Stimulated activated memory B cell treated with anti-CD40 and anti-IgM and Interleukin-4, amounts not matched to agents 10 μg/mL and 1 μg/mL and 100 μg/mL, for 72 hours (primary cell): Measurements from ENCODE around the gene TMEM117.
"Not testable (repeated sequence)": the region's sequence is repeated elsewhere in the genome, so short reads cannot be mapped to it uniquely, and the experiment has no call there.

Experiments
- ATAC-seq: fragments of 150-1000 bp; cut with Tn5 transposase; 2 replicates; pipeline ENCODE4 v1.10.0; 2021
- H3K27ac Mint-ChIP-seq: one replicate; pipeline ENCODE4 v1.8.0; 2022; ENCODE audit warnings: mild to moderate bottlenecking, mixed read lengths
- H3K27me3 Mint-ChIP-seq: one replicate; pipeline ENCODE4 v1.8.0; 2022; ENCODE audit warnings: mixed read lengths
- H3K36me3 Mint-ChIP-seq: one replicate; pipeline ENCODE4 v1.8.0; 2022; ENCODE audit warnings: mixed read lengths
- H3K4me1 Mint-ChIP-seq: one replicate; pipeline ENCODE4 v1.8.0; 2022; ENCODE audit warnings: mixed read lengths
- H3K4me3 Mint-ChIP-seq: one replicate; pipeline ENCODE4 v1.8.0; 2022; ENCODE audit warnings: mild to moderate bottlenecking, moderate library complexity, mixed read lengths
- H3K9me3 Mint-ChIP-seq: one replicate; pipeline ENCODE4 v1.8.0; 2022; ENCODE audit warnings: mixed read lengths

Gene TMEM117

GRCh38 chr12:43982544-43982943, 146.7 kb downstream of the TMEM117 start:
- no peaks in the 10 kb centered on the region for H3K4me1 Mint-ChIP-seq
- H3K27me3 Mint-ChIP-seq, result no peaks in the 10 kb centered on the region
- no peak overlapping the region for H3K27ac Mint-ChIP-seq
- peaks cover 11% of the 10 kb centered on the region for H3K9me3 Mint-ChIP-seq
- no peak overlapping the region for H3K4me3 Mint-ChIP-seq
- peaks cover 24% of the 10 kb centered on the region for H3K36me3 Mint-ChIP-seq
- ATAC-seq, result no peak

DNA sequence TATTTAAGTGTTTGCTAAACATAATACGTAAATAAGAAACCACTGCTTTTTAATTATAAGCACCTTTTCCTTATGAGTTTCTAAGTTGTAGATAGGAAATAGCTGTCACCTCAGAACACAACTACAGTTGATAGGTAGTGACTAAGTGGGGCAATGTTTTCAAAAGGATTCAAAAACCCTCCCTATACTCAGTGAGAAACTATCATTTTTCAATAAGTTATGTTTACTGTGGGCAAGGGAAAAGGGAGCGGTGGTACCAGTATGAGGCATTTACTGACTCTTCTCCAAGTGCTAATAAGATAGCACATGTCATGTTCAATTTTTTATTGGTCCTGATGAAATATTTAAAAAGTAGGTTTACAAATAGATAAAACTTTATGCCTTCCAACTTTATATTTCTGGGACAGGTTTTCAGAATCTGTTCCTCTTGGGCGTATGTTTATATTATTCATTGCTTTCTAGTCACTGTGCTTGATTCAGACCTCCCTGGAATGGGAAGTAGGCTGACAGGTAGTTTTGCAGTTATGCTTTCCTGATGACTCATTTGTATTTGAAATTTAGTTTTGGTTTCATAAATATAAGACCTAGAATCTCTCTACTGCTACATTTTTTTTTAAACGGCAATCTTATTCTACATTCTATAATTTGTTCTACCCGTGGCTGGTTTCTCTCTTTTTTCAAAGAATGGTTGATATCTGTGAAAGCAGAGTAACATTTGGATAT, 153.1 kb downstream of the TMEM117 start:
- no peaks in the 10 kb centered on the region for H3K9me3 Mint-ChIP-seq
- peaks cover 7% of the 10 kb centered on the region for H3K4me1 Mint-ChIP-seq
- H3K27me3 Mint-ChIP-seq, result no peaks in the 10 kb centered on the region
- no peak overlapping the region for H3K27ac Mint-ChIP-seq
- no peak for ATAC-seq
- H3K4me3 Mint-ChIP-seq, result no peak overlapping the region
- peaks cover 12% of the 10 kb centered on the region for H3K36me3 Mint-ChIP-seq

- Mint-ChIP-seq H3K4me1 (peaks cover 7% of the 10 kb centered on the region), H3K27ac (no peak overlapping the region), H3K27me3 (no peaks in the 10 kb centered on the region), H3K9me3 (peaks cover 3% of the 10 kb centered on the region), H3K4me3 (no peak overlapping the region), H3K36me3 (peaks cover 12% of the 10 kb centered on the region)
- no peak for ATAC-seq
Measured at GRCh38 chr12:43992856-43993255, 157.0 kb downstream of the TMEM117 start.

DNA sequence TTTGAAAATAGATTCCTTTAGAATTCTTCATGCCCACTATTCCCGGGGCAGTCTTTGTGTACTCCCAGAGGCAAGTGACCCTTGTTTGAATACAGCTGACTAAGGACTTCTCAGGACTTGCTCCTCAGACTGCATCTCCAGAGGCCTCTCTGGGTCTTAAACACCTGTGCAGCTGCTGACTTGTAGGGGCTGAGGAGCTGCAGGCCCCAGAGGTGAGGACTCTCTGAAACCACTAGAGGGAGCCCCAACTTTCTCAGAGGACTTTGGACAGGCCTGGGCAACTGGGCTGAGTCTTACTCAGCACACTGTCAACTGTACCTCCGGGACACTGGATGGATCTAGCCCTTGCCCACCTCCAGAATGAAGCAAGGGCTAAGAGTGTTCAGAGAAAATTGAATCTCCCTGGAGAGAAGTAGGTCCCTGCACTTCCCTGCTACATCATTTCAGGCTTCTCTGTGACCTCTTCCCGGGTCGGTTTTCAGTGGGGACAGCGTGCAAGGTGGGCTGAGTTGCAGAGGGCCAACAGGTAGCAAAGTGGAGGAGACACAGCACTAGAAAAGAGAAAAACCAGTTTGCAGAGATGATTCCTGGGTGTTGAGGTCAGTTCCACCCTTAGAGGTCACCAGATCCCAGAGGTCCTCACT, 164.6 kb downstream of the TMEM117 start:
- ATAC-seq, result peak; percentile 64
- Mint-ChIP-seq H3K4me3 (no peak overlapping the region), H3K9me3 (peaks cover 3% of the 10 kb centered on the region), H3K27me3 (no peaks in the 10 kb centered on the region), H3K36me3 (peaks cover 30% of the 10 kb centered on the region), H3K4me1 (no peaks in the 10 kb centered on the region), H3K27ac (no peak overlapping the region)

DNA sequence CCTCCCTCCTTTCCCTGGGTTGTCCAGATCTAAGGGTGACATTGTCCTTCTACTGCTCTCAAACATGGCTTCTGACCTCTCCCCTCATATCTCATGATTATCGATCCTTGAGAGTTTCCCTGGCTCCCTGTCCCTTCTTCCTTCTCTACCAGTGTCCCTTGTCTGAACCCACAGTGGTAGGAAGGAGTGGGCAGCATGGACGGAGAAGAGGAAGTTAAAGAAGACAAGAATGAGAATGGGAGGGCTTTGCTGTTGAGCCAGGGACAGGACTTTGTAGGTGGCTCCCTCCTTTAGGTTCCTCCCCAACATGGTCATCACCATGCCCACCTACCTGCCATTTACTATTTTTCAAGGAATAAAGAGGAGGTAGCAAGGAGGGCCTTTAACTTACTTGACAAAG, 166.7 kb downstream of the TMEM117 start:
- Mint-ChIP-seq H3K36me3 (peaks cover 39% of the 10 kb centered on the region), H3K4me3 (no peak overlapping the region), H3K4me1 (no peaks in the 10 kb centered on the region), H3K27ac (no peak overlapping the region), H3K9me3 (peaks cover 4% of the 10 kb centered on the region), H3K27me3 (no peaks in the 10 kb centered on the region)
- peak; percentile 8 for ATAC-seq

DNA sequence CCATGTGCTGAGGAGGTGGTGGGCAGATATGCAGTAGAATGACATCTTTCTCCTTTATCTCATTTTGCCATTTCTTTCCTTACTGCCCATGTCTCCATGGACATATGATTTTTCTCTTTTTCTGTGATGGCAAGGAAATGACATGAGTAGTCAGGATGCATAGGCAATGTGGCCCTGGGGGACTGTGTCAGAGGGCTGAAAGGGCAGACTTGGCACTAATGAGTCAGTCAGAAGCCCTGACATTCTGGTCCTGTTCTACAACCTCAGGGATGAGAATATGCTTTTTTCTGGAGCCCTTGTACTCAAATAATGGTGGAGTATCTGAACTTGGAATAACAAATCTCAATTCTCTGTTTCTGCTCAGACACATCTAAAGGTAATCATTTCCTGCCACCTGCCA, 167.8 kb downstream of the TMEM117 start:
- Mint-ChIP-seq H3K36me3 (peaks cover 50% of the 10 kb centered on the region), H3K4me1 (no peaks in the 10 kb centered on the region), H3K4me3 (no peak overlapping the region), H3K27me3 (no peaks in the 10 kb centered on the region), H3K9me3 (peaks cover 11% of the 10 kb centered on the region), H3K27ac (no peak overlapping the region)
- ATAC-seq, result no peak

- Mint-ChIP-seq H3K4me3 (no peak overlapping the region), H3K4me1 (no peaks in the 10 kb centered on the region), H3K9me3 (no peaks in the 10 kb centered on the region), H3K27me3 (no peaks in the 10 kb centered on the region), H3K27ac (no peak overlapping the region), H3K36me3 (peaks cover 3% of the 10 kb centered on the region)
- no peak for ATAC-seq
Measured at GRCh38 chr12:44015333-44015941, 179.6 kb downstream of the TMEM117 start.

GRCh38 chr12:44017216-44017615, 181.3 kb downstream of the TMEM117 start:
- no peaks in the 10 kb centered on the region for H3K9me3 Mint-ChIP-seq
- H3K4me3 Mint-ChIP-seq, result no peak overlapping the region
- peaks cover 1% of the 10 kb centered on the region for H3K36me3 Mint-ChIP-seq
- H3K27ac Mint-ChIP-seq, result no peak overlapping the region
- ATAC-seq, result no peak
- H3K4me1 Mint-ChIP-seq, result peaks cover 14% of the 10 kb centered on the region
- H3K27me3 Mint-ChIP-seq, result no peaks in the 10 kb centered on the region

- Mint-ChIP-seq H3K4me1 (peaks cover 14% of the 10 kb centered on the region), H3K36me3 (peaks cover 8% of the 10 kb centered on the region), H3K9me3 (peaks cover 4% of the 10 kb centered on the region), H3K4me3 (no peak overlapping the region), H3K27me3 (no peaks in the 10 kb centered on the region), H3K27ac (no peak overlapping the region)
- no peak for ATAC-seq
Measured at GRCh38 chr12:44019118-44019517, 183.2 kb downstream of the TMEM117 start.

- Mint-ChIP-seq H3K36me3 (peaks cover 8% of the 10 kb centered on the region), H3K27ac (no peak overlapping the region), H3K4me1 (peaks cover 14% of the 10 kb centered on the region), H3K27me3 (no peaks in the 10 kb centered on the region), H3K9me3 (peaks cover 4% of the 10 kb centered on the region), H3K4me3 (no peak overlapping the region)
- ATAC-seq, result no peak
Measured at GRCh38 chr12:44020555-44020954, 184.7 kb downstream of the TMEM117 start.

DNA sequence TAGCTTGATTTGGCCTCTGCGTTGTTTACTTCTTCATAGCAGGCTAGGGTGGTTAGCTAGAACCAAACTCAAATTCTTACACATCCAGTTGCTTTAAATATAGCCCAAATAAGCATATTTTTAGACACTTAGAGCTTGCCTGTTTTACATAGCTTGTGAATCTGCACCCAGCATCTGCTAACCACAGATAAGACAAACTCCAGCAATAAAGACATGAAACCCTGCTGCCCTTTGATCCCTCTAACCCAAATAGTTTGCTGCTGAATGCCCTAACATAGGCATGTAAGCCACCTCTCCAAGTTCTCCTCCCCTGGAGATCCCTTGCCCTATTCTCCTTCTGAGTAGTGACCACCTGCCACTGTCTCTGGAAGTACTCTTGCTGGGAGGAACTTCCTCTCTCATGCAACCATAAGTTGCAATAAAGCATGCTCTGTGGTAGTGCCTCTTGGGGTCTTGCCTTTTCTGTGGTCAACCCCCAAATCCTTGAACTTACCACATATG, 185.6 kb downstream of the TMEM117 start:
- Mint-ChIP-seq H3K9me3 (peaks cover 4% of the 10 kb centered on the region), H3K36me3 (peaks cover 8% of the 10 kb centered on the region), H3K27me3 (no peaks in the 10 kb centered on the region), H3K4me1 (peaks cover 14% of the 10 kb centered on the region), H3K4me3 (no peak overlapping the region), H3K27ac (peak overlapping the region; percentile 31)
- ATAC-seq, result peak; percentile 53

GRCh38 chr12:44025499-44025898, 189.6 kb downstream of the TMEM117 start:
- no peak for ATAC-seq
- H3K9me3 Mint-ChIP-seq, result peaks cover 4% of the 10 kb centered on the region
- no peak overlapping the region for H3K27ac Mint-ChIP-seq
- H3K36me3 Mint-ChIP-seq, result peaks cover 20% of the 10 kb centered on the region
- H3K27me3 Mint-ChIP-seq, result no peaks in the 10 kb centered on the region
- peaks cover 14% of the 10 kb centered on the region for H3K4me1 Mint-ChIP-seq
- no peak overlapping the region for H3K4me3 Mint-ChIP-seq

GRCh38 chr12:44026046-44026445, 190.2 kb downstream of the TMEM117 start:
- no peak for ATAC-seq
- Mint-ChIP-seq H3K27me3 (no peaks in the 10 kb centered on the region), H3K27ac (no peak overlapping the region), H3K4me3 (no peak overlapping the region), H3K4me1 (peaks cover 8% of the 10 kb centered on the region), H3K9me3 (peaks cover 4% of the 10 kb centered on the region), H3K36me3 (peaks cover 20% of the 10 kb centered on the region)

- not testable (repeated sequence) for H3K4me1 Mint-ChIP-seq, H3K9me3 Mint-ChIP-seq, H3K27me3 Mint-ChIP-seq, H3K27ac Mint-ChIP-seq, ATAC-seq, H3K4me3 Mint-ChIP-seq
- H3K36me3 Mint-ChIP-seq, result peaks cover 22% of the 10 kb centered on the region
Measured at GRCh38 chr12:44026926-44027325, 191.0 kb downstream of the TMEM117 start.

DNA sequence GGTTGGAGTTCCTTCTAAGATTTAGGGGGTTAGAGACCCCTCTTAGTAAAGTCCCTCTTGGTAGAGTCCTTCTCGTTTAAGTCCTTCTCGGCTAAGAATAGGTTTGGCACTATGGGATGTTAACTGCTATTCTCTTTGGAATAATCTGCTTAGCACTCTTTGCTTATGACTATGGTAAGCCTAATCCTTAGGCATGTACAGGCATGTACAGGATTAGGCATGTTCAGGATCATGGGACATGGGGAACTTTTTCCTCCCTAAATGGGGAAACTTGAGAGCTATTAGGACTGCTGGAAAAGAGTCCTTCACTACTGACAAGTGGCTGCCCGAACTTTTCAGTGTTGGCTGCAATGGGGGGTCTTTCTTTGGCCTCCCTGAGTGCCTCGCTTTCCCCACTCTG, 193.3 kb downstream of the TMEM117 start:
- Mint-ChIP-seq H3K36me3 (peaks cover 24% of the 10 kb centered on the region), H3K4me1 (no peaks in the 10 kb centered on the region), H3K9me3 (no peaks in the 10 kb centered on the region), H3K4me3 (no peak overlapping the region), H3K27me3 (no peaks in the 10 kb centered on the region), H3K27ac (no peak overlapping the region)
- no peak for ATAC-seq
